HepG2 (cell line): ENCODE data around the gene POU2F1. TPM values are rescaled to one million over a fixed set of nuclear protein-coding genes. Genes with fewer than 3 reads are reported as not detected.

Source experiments
- ATRX ChIP-seq: sonication (generic); formaldehyde crosslinking; IDR thresholded peaks from 2 replicates; pipeline ENCODE4 v1.4.0; 2020; ENCODE audit warnings: missing genetic modification reagents, borderline replicate concordance
- DR1 ChIP-seq: sonication (generic); formaldehyde crosslinking; IDR thresholded peaks from 2 replicates; pipeline ENCODE4 v1.8.0; 2021; ENCODE audit warnings: mild to moderate bottlenecking, missing genetic modification reagents, inconsistent platforms
- FOSL1 ChIP-seq: sonication (generic); formaldehyde crosslinking; IDR thresholded peaks from 2 replicates; pipeline ENCODE4 v1.9.0; 2021; ENCODE audit warnings: missing genetic modification reagents, borderline replicate concordance
- KAT2B ChIP-seq: fragments of 150-350 bp; IDR thresholded peaks from 2 replicates; pipeline ENCODE4 v1.6.1; 2014; ENCODE audit warnings: low read depth, low read length, borderline replicate concordance
- MAZ ChIP-seq, 2 experiments: sonication (generic) in 1 of 2; formaldehyde crosslinking in 1 of 2; IDR thresholded peaks; 2 replicates each; pipeline versions ENCODE4 v1.5.0 to v1.6.1; 2012 to 2020; ENCODE audit warnings: low read depth in 2 of 2, mild to moderate bottlenecking in 2 of 2, borderline replicate concordance in 1 of 2, improper control_type of control experiment in 1 of 2, low read length in 1 of 2, missing genetic modification reagents in 1 of 2, moderate library complexity in 1 of 2
- NFYB ChIP-seq: sonication (generic); formaldehyde crosslinking; IDR thresholded peaks from 2 replicates; pipeline ENCODE4 v1.4.0; 2020; ENCODE audit warnings: missing genetic modification reagents
- PHF21A ChIP-seq: sonication (generic); formaldehyde crosslinking; IDR thresholded peaks from 2 replicates; pipeline ENCODE4 v1.5.0; 2020; ENCODE audit warnings: mild to moderate bottlenecking, missing genetic modification reagents
- POLR2G ChIP-seq: fragments of 200-400 bp; formaldehyde crosslinking; IDR thresholded peaks from 2 replicates; pipeline ENCODE4 v1.6.1; 2018; ENCODE audit warnings: mild to moderate bottlenecking, low read depth, low read length, moderate library complexity
- ZFP36L1 ChIP-seq: sonication (generic); formaldehyde crosslinking; IDR thresholded peaks from 2 replicates; pipeline ENCODE4 v1.8.0; 2022; ENCODE audit warnings: mild to moderate bottlenecking, missing genetic modification reagents, moderate library complexity
- ZNF772 ChIP-seq: sonication (generic); formaldehyde crosslinking; IDR thresholded peaks from 2 replicates; pipeline ENCODE4 v1.5.0; 2020; ENCODE audit warnings: mild to moderate bottlenecking, missing genetic modification reagents
- polyA plus RNA-seq, 8 experiments: library from polyadenylated mRNA; depleted of rRNA in 3 of 8; stranded (reverse) in 7 of 8; unstranded in 1 of 8; fragments of >200 nt; fragmentation: Illumina TruSeq in 4 of 8; extraction: Trizol in 4 of 8; gene quantifications; 2 replicates each; pipeline versions ENCODE4 v1.2.1 to v1.2.3, GENCODE V29; 2011 to 2016; ENCODE audit warnings: low read depth in 4 of 8, missing spikeins in 1 of 8, mixed read lengths in 1 of 8; ENCODE audit not compliant: insufficient read depth in 1 of 8
- total RNA-seq, 5 experiments: library from RNA; depleted of rRNA; stranded (reverse); fragments of >200 nt; fragmentation: Illumina TruSeq; extraction: Trizol; gene quantifications; 2 replicates each; pipeline ENCODE4 v1.2.3, GENCODE V29; 2016; ENCODE audit warnings: low read depth in 1 of 5
- TF ChIP-seq, protein P1 (sequence below): sonication (generic); formaldehyde crosslinking; IDR thresholded peaks from 2 replicates; pipeline ENCODE4; 2020; ENCODE audit warnings: missing genetic modification reagents, mild to moderate bottlenecking, borderline replicate concordance
- TF ChIP-seq, protein P2 (sequence below): sonication (generic); IDR thresholded peaks from 2 replicates; pipeline ENCODE4 v1.6.1; 2016; ENCODE audit warnings: low read depth, borderline replicate concordance
- TF ChIP-seq, protein P3 (sequence below): sonication (generic); formaldehyde crosslinking; IDR thresholded peaks from 2 replicates; pipeline ENCODE4 v1.8.0; 2022; ENCODE audit warnings: mild to moderate bottlenecking, missing genetic modification reagents, moderate library complexity
- TF ChIP-seq, protein P4 (sequence below): sonication (generic); formaldehyde crosslinking; IDR thresholded peaks from 2 replicates; pipeline ENCODE4 v1.4.0; 2020; ENCODE audit warnings: mild to moderate bottlenecking, missing genetic modification reagents
- TF ChIP-seq, protein P5 (sequence below): sonication (generic); formaldehyde crosslinking; IDR thresholded peaks from 2 replicates; pipeline ENCODE4 v1.4.0; 2020; ENCODE audit warnings: missing genetic modification reagents
- TF ChIP-seq, protein P6 (sequence below): IDR thresholded peaks from 2 replicates; pipeline ENCODE4 v1.6.1; 2012; ENCODE audit warnings: low read depth, low read length, improper control_type of control experiment

Gene POU2F1
- total and polyA plus RNA-seq, 2 of the 13 experiments (the other 11 are each of a cell fraction or from before 2014, with no cell fraction given) = 10.2 to 13.0 TPM

DNA sequence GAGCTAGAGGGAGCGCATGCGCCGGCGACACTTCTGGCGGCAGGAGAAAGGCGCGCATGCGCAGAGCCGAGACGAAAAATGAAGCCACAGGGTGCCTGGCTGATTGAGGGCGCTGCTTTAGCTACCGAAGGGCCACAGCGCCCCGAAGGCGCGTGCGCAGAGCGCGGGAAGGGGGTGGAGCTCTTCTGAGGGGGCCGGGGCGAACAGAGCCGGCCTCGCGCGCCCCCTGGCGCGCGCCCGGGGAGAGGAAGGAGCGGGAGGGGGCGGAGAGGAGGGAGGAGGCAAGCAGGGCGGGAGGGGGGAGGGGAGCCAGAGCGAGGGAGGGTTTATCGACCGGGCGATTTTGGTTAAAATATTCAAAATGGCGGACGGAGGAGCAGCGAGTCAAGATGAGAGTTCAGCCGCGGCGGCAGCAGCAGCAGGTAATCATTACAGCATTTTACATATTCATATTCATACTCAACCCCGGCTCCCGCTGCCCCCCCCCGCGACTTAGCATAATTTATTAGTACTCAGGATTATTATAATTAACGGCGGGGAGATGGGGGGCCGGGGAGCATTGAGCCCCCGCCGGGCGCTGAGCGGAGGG lies at the start of gene POU2F1 (continued):
- TF ChIP-seq MAZ (IDR thresholded peaks at IDR 0.05; ENCODE audit: borderline replicate concordance, low read depth, low read length) = peak; percentile 100
- peak; percentile 74; the same call in 1 of the 2 replicates for TF ChIP-seq MAZ (CRISPR knock-in tag; IDR thresholded peaks at IDR 0.05; ENCODE audit: low read depth)
- TF ChIP-seq, protein P1, sequence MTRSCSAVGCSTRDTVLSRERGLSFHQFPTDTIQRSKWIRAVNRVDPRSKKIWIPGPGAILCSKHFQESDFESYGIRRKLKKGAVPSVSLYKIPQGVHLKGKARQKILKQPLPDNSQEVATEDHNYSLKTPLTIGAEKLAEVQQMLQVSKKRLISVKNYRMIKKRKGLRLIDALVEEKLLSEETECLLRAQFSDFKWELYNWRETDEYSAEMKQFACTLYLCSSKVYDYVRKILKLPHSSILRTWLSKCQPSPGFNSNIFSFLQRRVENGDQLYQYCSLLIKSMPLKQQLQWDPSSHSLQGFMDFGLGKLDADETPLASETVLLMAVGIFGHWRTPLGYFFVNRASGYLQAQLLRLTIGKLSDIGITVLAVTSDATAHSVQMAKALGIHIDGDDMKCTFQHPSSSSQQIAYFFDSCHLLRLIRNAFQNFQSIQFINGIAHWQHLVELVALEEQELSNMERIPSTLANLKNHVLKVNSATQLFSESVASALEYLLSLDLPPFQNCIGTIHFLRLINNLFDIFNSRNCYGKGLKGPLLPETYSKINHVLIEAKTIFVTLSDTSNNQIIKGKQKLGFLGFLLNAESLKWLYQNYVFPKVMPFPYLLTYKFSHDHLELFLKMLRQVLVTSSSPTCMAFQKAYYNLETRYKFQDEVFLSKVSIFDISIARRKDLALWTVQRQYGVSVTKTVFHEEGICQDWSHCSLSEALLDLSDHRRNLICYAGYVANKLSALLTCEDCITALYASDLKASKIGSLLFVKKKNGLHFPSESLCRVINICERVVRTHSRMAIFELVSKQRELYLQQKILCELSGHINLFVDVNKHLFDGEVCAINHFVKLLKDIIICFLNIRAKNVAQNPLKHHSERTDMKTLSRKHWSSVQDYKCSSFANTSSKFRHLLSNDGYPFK = peak; percentile 72; the same call in 1 of the 2 replicates
- peak; percentile 52 for TF ChIP-seq POLR2G
- TF ChIP-seq KAT2B = peak; percentile 45; the same call in 1 of the 2 replicates
- TF ChIP-seq, protein P2, sequence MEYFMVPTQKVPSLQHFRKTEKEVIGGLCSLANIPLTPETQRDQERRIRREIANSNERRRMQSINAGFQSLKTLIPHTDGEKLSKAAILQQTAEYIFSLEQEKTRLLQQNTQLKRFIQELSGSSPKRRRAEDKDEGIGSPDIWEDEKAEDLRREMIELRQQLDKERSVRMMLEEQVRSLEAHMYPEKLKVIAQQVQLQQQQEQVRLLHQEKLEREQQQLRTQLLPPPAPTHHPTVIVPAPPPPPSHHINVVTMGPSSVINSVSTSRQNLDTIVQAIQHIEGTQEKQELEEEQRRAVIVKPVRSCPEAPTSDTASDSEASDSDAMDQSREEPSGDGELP = no peak
- no peak for TF ChIP-seq NFYB
- no peak for TF ChIP-seq FOSL1
- TF ChIP-seq ZNF772 (CRISPR knock-in tag) = peak; percentile 76; the same call in 1 of the 2 replicates
- TF ChIP-seq, protein P3, sequence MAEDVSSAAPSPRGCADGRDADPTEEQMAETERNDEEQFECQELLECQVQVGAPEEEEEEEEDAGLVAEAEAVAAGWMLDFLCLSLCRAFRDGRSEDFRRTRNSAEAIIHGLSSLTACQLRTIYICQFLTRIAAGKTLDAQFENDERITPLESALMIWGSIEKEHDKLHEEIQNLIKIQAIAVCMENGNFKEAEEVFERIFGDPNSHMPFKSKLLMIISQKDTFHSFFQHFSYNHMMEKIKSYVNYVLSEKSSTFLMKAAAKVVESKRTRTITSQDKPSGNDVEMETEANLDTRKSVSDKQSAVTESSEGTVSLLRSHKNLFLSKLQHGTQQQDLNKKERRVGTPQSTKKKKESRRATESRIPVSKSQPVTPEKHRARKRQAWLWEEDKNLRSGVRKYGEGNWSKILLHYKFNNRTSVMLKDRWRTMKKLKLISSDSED = no peak
- TF ChIP-seq, protein P4, sequence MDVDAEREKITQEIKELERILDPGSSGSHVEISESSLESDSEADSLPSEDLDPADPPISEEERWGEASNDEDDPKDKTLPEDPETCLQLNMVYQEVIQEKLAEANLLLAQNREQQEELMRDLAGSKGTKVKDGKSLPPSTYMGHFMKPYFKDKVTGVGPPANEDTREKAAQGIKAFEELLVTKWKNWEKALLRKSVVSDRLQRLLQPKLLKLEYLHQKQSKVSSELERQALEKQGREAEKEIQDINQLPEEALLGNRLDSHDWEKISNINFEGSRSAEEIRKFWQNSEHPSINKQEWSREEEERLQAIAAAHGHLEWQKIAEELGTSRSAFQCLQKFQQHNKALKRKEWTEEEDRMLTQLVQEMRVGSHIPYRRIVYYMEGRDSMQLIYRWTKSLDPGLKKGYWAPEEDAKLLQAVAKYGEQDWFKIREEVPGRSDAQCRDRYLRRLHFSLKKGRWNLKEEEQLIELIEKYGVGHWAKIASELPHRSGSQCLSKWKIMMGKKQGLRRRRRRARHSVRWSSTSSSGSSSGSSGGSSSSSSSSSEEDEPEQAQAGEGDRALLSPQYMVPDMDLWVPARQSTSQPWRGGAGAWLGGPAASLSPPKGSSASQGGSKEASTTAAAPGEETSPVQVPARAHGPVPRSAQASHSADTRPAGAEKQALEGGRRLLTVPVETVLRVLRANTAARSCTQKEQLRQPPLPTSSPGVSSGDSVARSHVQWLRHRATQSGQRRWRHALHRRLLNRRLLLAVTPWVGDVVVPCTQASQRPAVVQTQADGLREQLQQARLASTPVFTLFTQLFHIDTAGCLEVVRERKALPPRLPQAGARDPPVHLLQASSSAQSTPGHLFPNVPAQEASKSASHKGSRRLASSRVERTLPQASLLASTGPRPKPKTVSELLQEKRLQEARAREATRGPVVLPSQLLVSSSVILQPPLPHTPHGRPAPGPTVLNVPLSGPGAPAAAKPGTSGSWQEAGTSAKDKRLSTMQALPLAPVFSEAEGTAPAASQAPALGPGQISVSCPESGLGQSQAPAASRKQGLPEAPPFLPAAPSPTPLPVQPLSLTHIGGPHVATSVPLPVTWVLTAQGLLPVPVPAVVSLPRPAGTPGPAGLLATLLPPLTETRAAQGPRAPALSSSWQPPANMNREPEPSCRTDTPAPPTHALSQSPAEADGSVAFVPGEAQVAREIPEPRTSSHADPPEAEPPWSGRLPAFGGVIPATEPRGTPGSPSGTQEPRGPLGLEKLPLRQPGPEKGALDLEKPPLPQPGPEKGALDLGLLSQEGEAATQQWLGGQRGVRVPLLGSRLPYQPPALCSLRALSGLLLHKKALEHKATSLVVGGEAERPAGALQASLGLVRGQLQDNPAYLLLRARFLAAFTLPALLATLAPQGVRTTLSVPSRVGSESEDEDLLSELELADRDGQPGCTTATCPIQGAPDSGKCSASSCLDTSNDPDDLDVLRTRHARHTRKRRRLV (CRISPR knock-in tag) = peak; percentile 64; the same call in 1 of the 2 replicates
- TF ChIP-seq PHF21A (CRISPR knock-in tag) = no peak
- TF ChIP-seq ZFP36L1 (CRISPR knock-in tag) = peak; percentile 27
- TF ChIP-seq, protein P5, sequence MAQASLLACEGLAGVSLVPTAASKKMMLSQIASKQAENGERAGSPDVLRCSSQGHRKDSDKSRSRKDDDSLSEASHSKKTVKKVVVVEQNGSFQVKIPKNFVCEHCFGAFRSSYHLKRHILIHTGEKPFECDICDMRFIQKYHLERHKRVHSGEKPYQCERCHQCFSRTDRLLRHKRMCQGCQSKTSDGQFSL (CRISPR knock-in tag) = no peak
- no peak for TF ChIP-seq ATRX (CRISPR knock-in tag)
- no peak for TF ChIP-seq DR1 (CRISPR knock-in tag)
- TF ChIP-seq, protein P6, sequence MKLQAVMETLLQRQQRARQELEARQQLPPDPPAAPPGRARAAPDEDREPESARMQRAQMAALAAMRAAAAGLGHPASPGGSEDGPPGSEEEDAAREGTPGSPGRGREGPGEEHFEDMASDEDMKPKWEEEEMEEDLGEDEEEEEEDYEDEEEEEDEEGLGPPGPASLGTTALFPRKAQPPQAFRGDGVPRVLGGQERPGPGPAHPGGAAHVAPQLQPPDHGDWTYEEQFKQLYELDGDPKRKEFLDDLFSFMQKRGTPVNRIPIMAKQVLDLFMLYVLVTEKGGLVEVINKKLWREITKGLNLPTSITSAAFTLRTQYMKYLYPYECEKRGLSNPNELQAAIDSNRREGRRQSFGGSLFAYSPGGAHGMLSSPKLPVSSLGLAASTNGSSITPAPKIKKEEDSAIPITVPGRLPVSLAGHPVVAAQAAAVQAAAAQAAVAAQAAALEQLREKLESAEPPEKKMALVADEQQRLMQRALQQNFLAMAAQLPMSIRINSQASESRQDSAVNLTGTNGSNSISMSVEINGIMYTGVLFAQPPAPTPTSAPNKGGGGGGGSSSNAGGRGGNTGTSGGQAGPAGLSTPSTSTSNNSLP = peak; percentile 12; the same call in 1 of the 2 replicates
